Astrocyte (in vitro differentiated cells and primary cell): ENCODE results near the gene CENPF. TPM values are rescaled to one million over a fixed set of nuclear protein-coding genes. Genes with fewer than 3 reads are reported as not detected.

ENCODE experiments used
- DNase-seq: peaks from one replicate; pipeline ENCODE4 v3.0.0-alpha.2; 2010; ENCODE audit warnings: low read depth
- FAIRE-seq: peaks from 2 replicates; lab custom pipeline; 2011; peaks lifted over from hg19 to GRCh38; lab: Jason Lieb, UNC
- H2AFZ ChIP-seq: 2 replicates; pipeline ENCODE4 v1.6.0; 2012; ENCODE audit warnings: low read depth, low read length, inconsistent platforms
- H3K27ac ChIP-seq: 2 replicates; pipeline ENCODE4 v1.5.1; 2011; ENCODE audit warnings: low read depth, low read length, inconsistent platforms
- H3K27me3 ChIP-seq: 2 replicates; pipeline ENCODE4 v1.6.0; 2011; ENCODE audit warnings: low read length, inconsistent platforms; ENCODE audit not compliant: insufficient read depth
- H3K36me3 ChIP-seq: 2 replicates; pipeline ENCODE4 v1.5.1; 2011; ENCODE audit warnings: low read length, inconsistent platforms; ENCODE audit not compliant: insufficient read depth
- H3K4me1 ChIP-seq: 2 replicates; pipeline ENCODE4 v1.5.1; 2011; ENCODE audit warnings: low read length, inconsistent platforms; ENCODE audit not compliant: insufficient read depth
- H3K4me2 ChIP-seq: 2 replicates; pipeline ENCODE4 v1.6.0; 2012; ENCODE audit warnings: low read length, inconsistent platforms
- H3K4me3 ChIP-seq: 2 replicates; pipeline ENCODE4 v1.5.1; 2011; ENCODE audit warnings: low read depth, mild to moderate bottlenecking, low read length, inconsistent platforms; ENCODE audit not compliant: insufficient read depth
- H3K79me2 ChIP-seq: 2 replicates; pipeline ENCODE4 v1.6.0; 2012; ENCODE audit warnings: mild to moderate bottlenecking, low read length, inconsistent platforms; ENCODE audit not compliant: insufficient read depth
- H3K9ac ChIP-seq: 2 replicates; pipeline ENCODE4 v1.6.0; 2012; ENCODE audit warnings: mild to moderate bottlenecking, low read length, inconsistent platforms
- H3K9me3 ChIP-seq: 2 replicates; pipeline ENCODE4 v1.5.1; 2012; ENCODE audit warnings: low read depth, mild to moderate bottlenecking, low read length, inconsistent platforms; ENCODE audit not compliant: insufficient read depth
- H4K20me1 ChIP-seq: 2 replicates; pipeline ENCODE4 v1.6.0; 2012; ENCODE audit warnings: low read length, inconsistent platforms; ENCODE audit not compliant: insufficient read depth
- H3K27ac Mint-ChIP-seq: one replicate; pipeline ENCODE4 v1.8.0; 2021; ENCODE audit warnings: mild to moderate bottlenecking, mixed read lengths; ENCODE audit not compliant: unreplicated experiment
- H3K27me3 Mint-ChIP-seq: one replicate; pipeline ENCODE4 v1.8.0; 2021; ENCODE audit warnings: low read depth, mixed read lengths; ENCODE audit not compliant: unreplicated experiment
- H3K36me3 Mint-ChIP-seq: one replicate; pipeline ENCODE4 v1.8.0; 2021; ENCODE audit warnings: low read depth, mixed read lengths; ENCODE audit not compliant: unreplicated experiment
- H3K4me1 Mint-ChIP-seq: one replicate; pipeline ENCODE4 v1.8.0; 2021; ENCODE audit warnings: low read depth, mixed read lengths; ENCODE audit not compliant: unreplicated experiment
- H3K4me3 Mint-ChIP-seq: one replicate; pipeline ENCODE4 v1.8.0; 2021; ENCODE audit warnings: mild to moderate bottlenecking, moderate library complexity, mixed read lengths; ENCODE audit not compliant: unreplicated experiment
- H3K9me3 Mint-ChIP-seq: one replicate; pipeline ENCODE4 v1.8.0; 2021; ENCODE audit warnings: mild to moderate bottlenecking, mixed read lengths; ENCODE audit not compliant: unreplicated experiment
- EZH2 ChIP-seq: IDR thresholded peaks from 2 replicates; pipeline ENCODE4 v1.6.1; 2012; ENCODE audit warnings: mild to moderate bottlenecking, low read length, inconsistent platforms; ENCODE audit not compliant: insufficient read depth
- total RNA-seq: library from RNA; stranded (reverse); gene quantifications from 2 replicates; pipeline ENCODE4 v1.2.1, GENCODE V29; 2021
- TF ChIP-seq, protein P1 (sequence below): IDR thresholded peaks from 2 replicates; pipeline ENCODE4 v1.5.1; 2011; ENCODE audit warnings: low read depth, mild to moderate bottlenecking, inconsistent platforms, low read length, moderate library complexity; ENCODE audit not compliant: insufficient read depth

CENPF gene
- total RNA-seq, 1 donor from 2014 or later, result 22.9 TPM

DNA sequence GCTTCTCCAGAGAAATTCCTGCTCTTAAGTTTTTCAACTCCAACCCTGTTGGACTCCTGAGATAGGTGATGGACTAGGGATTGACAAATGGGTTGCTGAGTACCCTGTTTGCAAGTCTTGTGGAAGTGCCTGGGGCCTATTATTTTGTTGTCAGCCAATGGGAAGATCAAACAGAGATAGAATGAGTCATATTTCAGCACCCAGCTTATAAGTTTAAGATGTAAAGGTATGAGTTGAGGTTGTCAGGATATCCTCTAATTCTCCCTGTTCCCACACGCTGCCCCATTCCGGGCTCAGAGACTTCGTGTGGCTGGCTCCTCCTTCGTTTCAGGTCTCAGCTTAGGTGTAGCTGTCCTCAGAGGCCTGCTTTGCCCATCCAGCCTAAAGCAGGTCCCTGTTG lies 91.8 kb downstream of the CENPF start:
- Histone ChIP-seq H3K9ac (no peak overlapping the region), H3K36me3 (no peaks in the 10 kb centered on the region), H2AFZ (no peak overlapping the region), H4K20me1 (no peaks in the 10 kb centered on the region), H3K4me1 (no peaks in the 10 kb centered on the region), H3K27ac (no peak overlapping the region), H3K4me2 (no peak overlapping the region), H3K4me3 (no peak overlapping the region), H3K79me2 (no peaks in the 10 kb centered on the region), H3K9me3 (no peaks in the 10 kb centered on the region), H3K27me3 (no peaks in the 10 kb centered on the region)
- FAIRE-seq (no peak), DNase-seq (no peak)
- no peak overlapping the region for H3K4me3 Mint-ChIP-seq
- H3K4me1 Mint-ChIP-seq, result peaks cover 7% of the 10 kb centered on the region
- no peak overlapping the region for H3K27ac Mint-ChIP-seq
- no peaks in the 10 kb centered on the region for H3K27me3 Mint-ChIP-seq
- peaks cover 4% of the 10 kb centered on the region for H3K9me3 Mint-ChIP-seq
- TF ChIP-seq, protein P1, sequence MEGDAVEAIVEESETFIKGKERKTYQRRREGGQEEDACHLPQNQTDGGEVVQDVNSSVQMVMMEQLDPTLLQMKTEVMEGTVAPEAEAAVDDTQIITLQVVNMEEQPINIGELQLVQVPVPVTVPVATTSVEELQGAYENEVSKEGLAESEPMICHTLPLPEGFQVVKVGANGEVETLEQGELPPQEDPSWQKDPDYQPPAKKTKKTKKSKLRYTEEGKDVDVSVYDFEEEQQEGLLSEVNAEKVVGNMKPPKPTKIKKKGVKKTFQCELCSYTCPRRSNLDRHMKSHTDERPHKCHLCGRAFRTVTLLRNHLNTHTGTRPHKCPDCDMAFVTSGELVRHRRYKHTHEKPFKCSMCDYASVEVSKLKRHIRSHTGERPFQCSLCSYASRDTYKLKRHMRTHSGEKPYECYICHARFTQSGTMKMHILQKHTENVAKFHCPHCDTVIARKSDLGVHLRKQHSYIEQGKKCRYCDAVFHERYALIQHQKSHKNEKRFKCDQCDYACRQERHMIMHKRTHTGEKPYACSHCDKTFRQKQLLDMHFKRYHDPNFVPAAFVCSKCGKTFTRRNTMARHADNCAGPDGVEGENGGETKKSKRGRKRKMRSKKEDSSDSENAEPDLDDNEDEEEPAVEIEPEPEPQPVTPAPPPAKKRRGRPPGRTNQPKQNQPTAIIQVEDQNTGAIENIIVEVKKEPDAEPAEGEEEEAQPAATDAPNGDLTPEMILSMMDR, result no peak
- no peak for TF ChIP-seq EZH2
- no peaks in the 10 kb centered on the region for H3K36me3 Mint-ChIP-seq

DNA sequence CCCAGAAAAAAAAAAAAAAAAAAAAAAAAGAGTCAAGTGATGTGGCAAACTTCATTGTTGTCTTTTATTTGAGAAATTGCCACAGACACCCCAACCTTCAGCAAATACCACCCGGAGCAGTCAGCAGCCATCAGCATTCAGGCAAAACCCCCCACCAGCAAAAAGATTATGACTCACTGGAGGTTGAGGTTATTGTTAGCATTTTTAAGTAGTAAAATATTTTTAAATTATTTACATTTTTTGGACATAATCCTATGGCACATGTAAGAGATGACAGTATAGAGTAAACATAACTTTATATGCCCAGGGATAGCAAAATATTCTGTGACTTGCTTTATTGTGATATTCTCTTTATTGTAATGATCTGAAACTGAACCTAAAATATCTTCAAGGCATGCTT lies 95.6 kb downstream of the CENPF start:
- Mint-ChIP-seq H3K4me1 (no peaks in the 10 kb centered on the region), H3K36me3 (no peaks in the 10 kb centered on the region), H3K9me3 (peaks cover 4% of the 10 kb centered on the region), H3K4me3 (no peak overlapping the region), H3K27ac (no peak overlapping the region), H3K27me3 (no peaks in the 10 kb centered on the region)
- no peak overlapping the region for H3K4me2 ChIP-seq
- no peaks in the 10 kb centered on the region for H3K79me2 ChIP-seq
- no peak overlapping the region for H3K9ac ChIP-seq
- no peaks in the 10 kb centered on the region for H4K20me1 ChIP-seq
- no peak overlapping the region for H2AFZ ChIP-seq
- H3K27me3 ChIP-seq, result no peaks in the 10 kb centered on the region
- no peak for TF ChIP-seq EZH2
- TF ChIP-seq, protein P1, result no peak
- no peak for DNase-seq
- no peaks in the 10 kb centered on the region for H3K9me3 ChIP-seq
- FAIRE-seq, result no peak
- no peak overlapping the region for H3K27ac ChIP-seq
- no peak overlapping the region for H3K4me3 ChIP-seq
- H3K36me3 ChIP-seq, result no peaks in the 10 kb centered on the region
- H3K4me1 ChIP-seq, result no peaks in the 10 kb centered on the region

DNA sequence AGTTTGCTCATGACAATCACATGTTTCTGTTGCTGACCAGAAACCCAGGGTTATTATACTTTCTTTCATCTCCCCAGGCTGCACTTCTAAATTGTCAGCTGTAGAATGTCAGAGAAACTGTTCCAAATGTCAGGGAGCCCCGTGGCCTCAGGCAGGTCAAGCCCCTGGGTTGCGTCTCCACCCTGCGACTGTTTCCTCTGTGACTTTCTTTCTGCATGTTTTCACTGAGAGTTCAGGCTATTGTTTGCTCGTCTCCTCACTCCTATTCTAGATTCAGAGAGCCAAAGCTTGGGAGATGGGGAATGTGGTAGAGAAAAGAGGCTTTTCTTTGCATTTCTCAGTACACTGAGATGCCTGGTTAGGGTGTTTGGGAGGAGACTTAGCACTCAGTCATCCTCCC lies 97.4 kb downstream of the CENPF start:
- Histone ChIP-seq H3K4me2 (no peak overlapping the region), H3K27me3 (no peaks in the 10 kb centered on the region), H3K36me3 (no peaks in the 10 kb centered on the region), H4K20me1 (no peaks in the 10 kb centered on the region), H3K4me3 (no peak overlapping the region), H3K4me1 (no peaks in the 10 kb centered on the region), H3K27ac (no peak overlapping the region), H3K9me3 (no peaks in the 10 kb centered on the region), H2AFZ (no peak overlapping the region), H3K9ac (no peak overlapping the region), H3K79me2 (no peaks in the 10 kb centered on the region)
- TF ChIP-seq EZH2, result no peak
- TF ChIP-seq, protein P1, result no peak
- H3K27ac Mint-ChIP-seq, result no peak overlapping the region
- H3K4me1 Mint-ChIP-seq, result no peaks in the 10 kb centered on the region
- no peak overlapping the region for H3K4me3 Mint-ChIP-seq
- DNase-seq (no peak), FAIRE-seq (no peak)
- no peaks in the 10 kb centered on the region for H3K27me3 Mint-ChIP-seq
- H3K9me3 Mint-ChIP-seq, result peaks cover 7% of the 10 kb centered on the region
- no peaks in the 10 kb centered on the region for H3K36me3 Mint-ChIP-seq
